SH-SY5Y (cell line): ENCODE results near the gene FNIP1.

Source experiments
- GATA2 ChIP-seq: IDR thresholded peaks from 2 replicates; pipeline ENCODE4 v1.6.1; 2011; ENCODE audit warnings: mild to moderate bottlenecking, low read depth, low read length
- GATA3 ChIP-seq: IDR thresholded peaks from 2 replicates; pipeline ENCODE4 v1.6.1; 2011; ENCODE audit warnings: low read depth, mild to moderate bottlenecking, low read length, moderate library complexity

GRCh38 chr5:131716650-131717049 is 80.2 kb downstream of the FNIP1 start:
- TF ChIP-seq GATA2 (no peak), GATA3 (no peak)
